GM18502 (cell line): Measurements from ENCODE around the gene PKP1.

Experiments used
- ATAC-seq: cut with Tn5 transposase; IDR thresholded peaks from one replicate; pipeline ENCODE4 v1.9.1; 2021; ENCODE audit warnings: mild to moderate bottlenecking; ENCODE audit not compliant: unreplicated experiment, poor library complexity

Gene PKP1

GRCh38 chr1:201260236-201260590, 23.1 kb upstream of the PKP1 start:
- no peak for ATAC-seq

GRCh38 chr1:201260648-201261311, 22.5 kb upstream of the PKP1 start:
- ATAC-seq, result no peak

DNA sequence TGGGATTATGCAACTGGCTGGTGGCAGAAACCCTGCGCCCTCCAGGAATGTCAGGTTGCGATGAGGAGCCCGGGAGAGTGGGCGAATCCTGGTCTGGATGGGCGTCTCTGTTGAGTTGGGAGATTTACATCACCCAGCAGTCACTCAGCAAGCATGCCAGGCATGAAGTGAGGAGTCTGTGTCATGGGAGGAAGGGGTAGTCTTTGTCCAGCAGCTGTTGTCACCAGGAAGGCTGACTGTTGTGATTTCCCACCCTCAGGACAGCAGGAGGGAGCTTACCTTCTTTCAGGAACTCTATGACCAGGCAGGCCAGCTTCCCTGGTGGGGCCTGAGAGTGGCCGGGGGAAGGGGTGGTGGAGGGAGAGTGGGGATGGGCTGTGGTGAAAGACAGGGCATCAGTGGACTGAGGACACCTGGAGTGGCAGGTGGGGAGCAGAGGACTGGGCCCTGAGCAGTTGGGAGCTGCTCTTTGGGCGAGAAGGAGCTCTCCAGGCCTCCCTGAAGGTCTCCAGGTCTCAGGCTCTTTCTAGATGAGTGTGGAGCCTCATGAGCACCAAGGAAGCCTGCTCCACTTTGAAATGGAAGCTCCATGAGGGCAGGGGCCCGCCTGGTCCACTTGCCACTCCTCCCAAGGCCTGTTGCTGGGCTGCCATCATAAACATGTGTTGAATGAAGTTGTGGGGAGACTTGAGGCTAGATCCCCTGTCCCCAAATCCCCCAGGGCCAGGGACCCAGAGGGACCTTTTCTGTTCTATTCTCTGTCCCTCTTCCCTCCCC, 21.3 kb upstream of the PKP1 start:
- ATAC-seq, result no peak

- no peak for ATAC-seq
Measured at GRCh38 chr1:201262963-201263608, 20.2 kb upstream of the PKP1 start.

DNA sequence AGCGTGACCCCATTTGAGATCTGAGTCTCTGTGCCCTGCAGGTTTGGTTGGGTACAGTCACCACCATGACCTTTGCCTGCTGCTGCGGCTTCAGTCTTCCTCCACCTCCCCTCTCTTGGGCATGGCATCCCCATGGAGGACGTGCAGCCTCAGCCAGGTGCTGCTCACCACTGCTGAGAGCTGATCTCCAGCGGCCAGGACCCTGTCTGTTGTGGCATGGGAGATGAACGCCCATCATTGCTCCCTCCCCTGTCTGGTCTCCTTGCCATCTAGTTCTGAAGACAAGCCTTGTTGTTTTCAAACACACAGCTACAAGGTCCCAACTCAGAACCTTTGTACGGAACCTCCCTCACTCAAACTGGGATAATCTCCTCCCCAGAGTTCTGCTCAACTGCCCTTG, 19.2 kb upstream of the PKP1 start:
- no peak for ATAC-seq

DNA sequence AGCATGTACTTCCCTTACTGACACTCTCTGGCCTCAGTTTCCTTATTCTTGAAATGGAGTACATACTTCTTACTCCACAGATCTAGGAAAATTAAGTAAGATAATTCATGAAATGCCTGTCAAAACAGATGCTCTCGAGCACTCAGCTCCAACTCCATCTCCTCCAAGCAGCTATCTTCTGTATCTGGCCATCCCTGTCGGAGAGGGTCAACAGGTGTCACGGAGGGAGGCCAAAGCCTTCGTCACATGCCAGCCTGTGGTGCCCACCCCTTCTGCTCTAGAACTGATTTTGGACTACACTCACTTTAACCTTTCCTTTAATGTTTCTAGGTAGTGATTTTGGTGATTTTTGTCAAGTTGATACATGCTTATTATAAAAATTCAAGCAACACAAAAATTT, 18.8 kb upstream of the PKP1 start:
- ATAC-seq, result no peak

DNA sequence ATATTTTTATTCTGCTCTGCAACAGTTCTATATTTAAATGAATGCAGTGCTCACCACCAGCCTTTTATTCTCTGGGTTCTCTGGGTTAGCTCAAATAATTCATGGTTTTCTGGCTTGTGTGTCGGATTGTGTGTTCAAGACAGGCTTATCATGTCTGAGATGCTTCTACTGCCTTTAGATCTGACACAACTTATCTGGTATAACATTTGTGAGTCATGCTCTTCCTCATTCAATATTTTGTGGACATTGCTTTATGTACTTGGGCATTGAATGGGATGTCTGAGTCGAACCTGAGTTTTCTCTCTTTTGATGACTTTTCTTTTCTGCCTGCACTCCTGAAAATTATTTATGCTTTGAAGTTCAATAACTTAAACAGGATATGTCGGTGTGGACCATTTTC, 17.6 kb upstream of the PKP1 start:
- no peak for ATAC-seq

- no peak for ATAC-seq
Measured at GRCh38 chr1:201266276-201266675, 17.0 kb upstream of the PKP1 start.

GRCh38 chr1:201266774-201267173, 16.5 kb upstream of the PKP1 start:
- no peak for ATAC-seq

GRCh38 chr1:201267481-201268229, 15.7 kb upstream of the PKP1 start:
- no peak for ATAC-seq

GRCh38 chr1:201268604-201269151, 14.6 kb upstream of the PKP1 start:
- ATAC-seq, result no peak

GRCh38 chr1:201269281-201269680, 14.0 kb upstream of the PKP1 start:
- ATAC-seq, result no peak

GRCh38 chr1:201269900-201270410, 13.4 kb upstream of the PKP1 start:
- ATAC-seq, result no peak

- ATAC-seq, result no peak
Measured at GRCh38 chr1:201270616-201271390, 12.5 kb upstream of the PKP1 start.

DNA sequence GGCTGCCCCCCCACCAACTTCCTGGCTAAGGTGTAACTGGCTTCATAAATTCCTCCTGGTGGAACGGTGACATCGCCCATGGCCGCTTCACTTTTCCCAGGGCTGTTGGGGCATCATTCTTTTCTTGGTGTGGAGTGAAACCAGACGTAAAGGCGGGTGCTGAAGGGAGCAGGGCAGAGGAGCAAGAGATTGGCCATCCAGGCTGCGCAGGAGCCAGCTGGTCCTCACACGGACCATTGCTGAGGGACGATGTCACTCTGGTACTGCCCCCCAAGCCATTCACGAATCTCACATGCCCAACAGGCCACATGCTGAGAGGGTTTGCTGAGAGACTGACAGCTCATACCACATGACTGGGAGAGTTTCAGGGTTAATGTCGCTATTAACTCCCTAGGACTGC, 10.5 kb upstream of the PKP1 start:
- no peak for ATAC-seq

- ATAC-seq, result no peak
Measured at GRCh38 chr1:201274616-201275252, 8.6 kb upstream of the PKP1 start.

DNA sequence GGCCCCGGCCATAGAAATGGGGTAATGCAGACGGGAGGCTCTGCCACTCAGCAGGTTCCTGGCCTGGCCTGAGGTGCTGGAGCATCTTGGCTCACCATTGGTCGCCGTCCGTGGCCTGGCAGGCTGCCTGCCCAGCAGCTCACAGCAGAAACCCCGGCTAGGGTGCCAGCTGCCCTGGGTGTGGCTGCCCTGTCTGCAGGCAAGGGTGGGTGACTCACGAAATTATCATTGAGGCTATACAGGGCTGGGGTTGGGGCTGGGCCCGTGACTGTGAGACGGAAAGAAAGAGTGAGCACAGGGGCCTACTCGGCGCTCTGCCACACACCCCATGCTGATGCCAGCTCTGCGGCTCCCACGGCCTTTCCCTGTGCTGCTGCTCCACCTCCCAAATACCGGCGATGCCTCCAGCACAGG, 8.0 kb upstream of the PKP1 start:
- ATAC-seq, result no peak

GRCh38 chr1:201276891-201277290, 6.4 kb upstream of the PKP1 start:
- no peak for ATAC-seq

DNA sequence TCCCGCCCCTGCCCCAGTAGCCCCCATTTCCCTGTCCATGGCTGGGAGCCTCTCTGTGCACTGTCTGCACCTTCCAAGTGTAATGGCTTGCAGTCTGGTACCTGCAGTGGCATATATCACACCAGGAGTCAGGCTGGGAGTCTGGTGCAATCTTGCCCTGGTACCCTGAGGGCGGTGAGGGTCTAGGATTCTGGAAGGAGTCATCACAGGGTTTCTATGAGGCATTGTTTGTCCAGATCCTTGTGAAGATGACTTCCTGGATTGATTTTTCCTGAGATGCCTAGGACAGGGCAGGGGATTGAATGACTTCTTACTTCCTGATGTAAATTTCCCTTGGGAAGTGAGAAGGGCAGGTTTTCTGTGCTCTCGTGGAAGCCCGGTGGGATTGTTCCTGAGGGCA, 5.9 kb upstream of the PKP1 start:
- no peak for ATAC-seq
